Prostate gland (tissue), 2 donors: ENCODE data around the gene PLK1. TPM values are rescaled to one million over a fixed set of nuclear protein-coding genes. Genes with fewer than 3 reads are reported as not detected.

Experiments used
- DNase-seq: peaks from one replicate; pipeline ENCODE4 v3.0.0-alpha.2; 2019; ENCODE audit warnings: low spot score
- H3K27ac ChIP-seq, 2 donors: fragments of 200-600 bp; sonication (generic); 2 replicates each; pipeline ENCODE4 v1.5.1; 2017 to 2019
- H3K27me3 ChIP-seq: fragments of 200-600 bp; sonication (generic); replicated peaks from 2 replicates; pipeline ENCODE4 v1.5.1; 2019; ENCODE audit not compliant: insufficient read depth
- H3K36me3 ChIP-seq, 2 donors: fragments of 200-600 bp; sonication (generic); 1 replicate in 1 of 2; 2 replicates in 1 of 2; pipeline versions ENCODE4 v1.5.1 to v1.8.1; 2017 to 2019
- H3K4me1 ChIP-seq: fragments of 200-600 bp; sonication (generic); replicated peaks from 2 replicates; pipeline ENCODE4 v1.5.1; 2019
- H3K4me3 ChIP-seq, 2 donors: fragments of 200-600 bp; sonication (generic); 2 replicates each; pipeline ENCODE4 v1.5.1; 2017 to 2019
- H3K9me3 ChIP-seq: fragments of 200-600 bp; sonication (generic); 2 replicates; pipeline ENCODE4 v1.5.1; 2017
- POLR2A ChIP-seq: fragments of 450-650 bp; IDR thresholded peaks from one replicate; pipeline ENCODE4 v1.6.1; 2016; ENCODE audit warnings: antibody characterized with exemption, mild to moderate bottlenecking
- POLR2AphosphoS5 ChIP-seq: sonication (generic); formaldehyde crosslinking; IDR thresholded peaks from one replicate; pipeline ENCODE4 v1.6.1; 2017; ENCODE audit warnings: antibody characterized with exemption
- WGBS: methylation state at CpG from one replicate; pipeline ENCODE4 v1.1.5; 2018; 5-methylcytosine and 5-hydroxymethylcytosine counted together
- intact Hi-C: fragments of 100-400 bp; cut with DNase I; formaldehyde crosslinking; loops from one replicate; pipeline ENCODE4 v1.14.2; 2022
- total RNA-seq, 2 donors: library from RNA; depleted of rRNA; stranded (reverse); fragments of >200 nt; gene quantifications; one replicate each; pipeline ENCODE4 v1.1.0, GENCODE V29; 2016
- TF ChIP-seq, protein P1 (sequence below), 4 experiments: fragments of 200-600 bp in 2 of 4; fragments of 450-650 bp in 2 of 4; sonication (generic) in 2 of 4; IDR thresholded peaks; 1 replicate in 3 of 4; 2 replicates in 1 of 4; pipeline ENCODE4 v1.5.1; 2016 to 2019; ENCODE audit warnings: antibody characterized with exemption in 4 of 4, mild to moderate bottlenecking in 2 of 4, moderate library complexity in 2 of 4

Gene PLK1
- total RNA-seq, 2 donors from 2014 or later, result 2.6 to 8.7 TPM

DNA sequence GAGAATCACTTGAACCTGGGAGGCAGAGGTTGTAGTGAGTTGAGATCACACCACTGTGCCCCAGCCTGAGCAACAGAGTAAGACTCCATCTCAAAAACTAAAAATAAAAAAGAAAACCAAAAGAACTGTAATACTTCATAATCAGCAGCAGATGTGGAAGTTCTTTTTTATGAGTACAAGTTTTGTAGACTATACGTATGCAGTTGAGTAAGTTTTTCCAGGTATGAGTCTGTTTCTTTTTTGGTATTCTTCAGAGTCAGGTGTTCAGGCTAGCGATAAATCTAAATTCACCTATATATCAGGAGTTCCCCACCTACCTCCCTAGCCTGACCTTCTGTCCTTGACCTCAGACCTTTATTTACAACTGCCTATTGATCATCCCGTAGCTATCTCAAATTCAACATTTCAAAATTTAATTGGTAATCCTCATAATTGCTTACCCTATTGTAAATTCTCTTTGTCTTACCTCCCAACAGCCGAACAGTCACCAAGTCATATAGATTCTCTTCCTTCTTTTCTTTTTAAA is 26.7 kb upstream of the PLK1 start:
- WGBS, result 93% methylated on average over 4 of the region's 4 CpGs
- no peak for DNase-seq
- Histone ChIP-seq H3K36me3 (no peaks in the 10 kb centered on the region), H3K4me3 (no peak overlapping the region), H3K27me3 (no peaks in the 10 kb centered on the region), H3K9me3 (no peaks in the 10 kb centered on the region), H3K4me1 (no peaks in the 10 kb centered on the region), H3K27ac (no peak overlapping the region)
- TF ChIP-seq, protein P1, sequence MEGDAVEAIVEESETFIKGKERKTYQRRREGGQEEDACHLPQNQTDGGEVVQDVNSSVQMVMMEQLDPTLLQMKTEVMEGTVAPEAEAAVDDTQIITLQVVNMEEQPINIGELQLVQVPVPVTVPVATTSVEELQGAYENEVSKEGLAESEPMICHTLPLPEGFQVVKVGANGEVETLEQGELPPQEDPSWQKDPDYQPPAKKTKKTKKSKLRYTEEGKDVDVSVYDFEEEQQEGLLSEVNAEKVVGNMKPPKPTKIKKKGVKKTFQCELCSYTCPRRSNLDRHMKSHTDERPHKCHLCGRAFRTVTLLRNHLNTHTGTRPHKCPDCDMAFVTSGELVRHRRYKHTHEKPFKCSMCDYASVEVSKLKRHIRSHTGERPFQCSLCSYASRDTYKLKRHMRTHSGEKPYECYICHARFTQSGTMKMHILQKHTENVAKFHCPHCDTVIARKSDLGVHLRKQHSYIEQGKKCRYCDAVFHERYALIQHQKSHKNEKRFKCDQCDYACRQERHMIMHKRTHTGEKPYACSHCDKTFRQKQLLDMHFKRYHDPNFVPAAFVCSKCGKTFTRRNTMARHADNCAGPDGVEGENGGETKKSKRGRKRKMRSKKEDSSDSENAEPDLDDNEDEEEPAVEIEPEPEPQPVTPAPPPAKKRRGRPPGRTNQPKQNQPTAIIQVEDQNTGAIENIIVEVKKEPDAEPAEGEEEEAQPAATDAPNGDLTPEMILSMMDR (IDR thresholded peaks at IDR 0.05), result no peak
- TF ChIP-seq POLR2A (no peak), POLR2AphosphoS5 (no peak)
- intact Hi-C loops, result no loop called here

- WGBS, result 93% methylated on average over 2 of the region's 2 CpGs
- intact Hi-C loops, result no loop called here
- Histone ChIP-seq H3K9me3 (no peaks in the 10 kb centered on the region), H3K4me3 (no peak overlapping the region), H3K27ac (no peak overlapping the region), H3K4me1 (no peaks in the 10 kb centered on the region), H3K36me3 (peaks cover 0 to 2% of the 10 kb centered on the region in 2 donors), H3K27me3 (no peaks in the 10 kb centered on the region)
- DNase-seq, result no peak
- TF ChIP-seq POLR2AphosphoS5 (no peak), POLR2A (no peak)
- TF ChIP-seq, protein P1 (IDR thresholded peaks at IDR 0.05), result no peak
These were observed 14.8 kb upstream of the PLK1 start for GRCh38 chr16:23663918-23664317.

DNA sequence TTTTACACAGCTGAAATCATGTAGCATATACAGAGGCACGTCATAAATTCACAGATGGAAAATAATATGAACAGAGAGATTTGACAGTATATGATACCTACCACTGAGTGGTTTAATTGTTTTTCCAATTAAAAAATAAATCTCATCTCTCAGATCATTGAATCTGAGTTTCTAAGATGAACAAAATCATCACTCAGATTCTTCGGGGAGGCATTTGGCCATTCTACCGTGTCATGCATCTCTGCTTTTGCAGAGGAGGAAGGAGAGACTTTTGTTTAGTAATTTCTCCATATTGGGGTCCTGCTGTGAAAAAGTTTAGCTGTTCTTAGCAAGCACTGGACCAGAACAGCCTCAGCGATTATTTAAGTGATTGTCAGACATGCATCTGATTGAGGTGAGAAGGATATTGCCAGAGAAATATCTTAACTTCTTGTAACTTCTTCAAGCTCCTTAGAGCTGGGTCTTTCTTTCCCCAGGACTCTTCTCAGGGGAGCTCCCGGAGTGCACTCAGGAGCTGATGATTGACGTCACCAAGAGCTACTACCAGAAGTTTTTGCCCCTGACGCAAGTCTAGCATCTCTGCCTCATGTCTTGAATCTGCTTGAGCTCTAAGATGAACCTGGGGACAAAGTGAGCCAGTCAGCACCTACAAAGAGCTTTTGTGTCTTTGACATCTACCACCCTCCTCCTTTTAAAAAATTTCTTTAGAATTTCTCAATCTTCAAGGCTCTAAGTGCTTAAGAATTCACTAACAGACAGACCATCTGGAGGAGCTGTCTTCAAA is 11.9 kb upstream of the PLK1 start:
- H3K36me3 ChIP-seq, result no peaks in the 10 kb centered on the region
- no peak overlapping the region for H3K27ac ChIP-seq
- no peaks in the 10 kb centered on the region for H3K27me3 ChIP-seq
- 94% methylated on average over 7 of the region's 7 CpGs for WGBS
- H3K4me1 ChIP-seq, result no peaks in the 10 kb centered on the region
- no peaks in the 10 kb centered on the region for H3K9me3 ChIP-seq
- DNase-seq, result no peak
- no peak overlapping the region for H3K4me3 ChIP-seq
- intact Hi-C loops, result no loop called here
- TF ChIP-seq, protein P1 (IDR thresholded peaks at IDR 0.05), result no peak
- TF ChIP-seq POLR2AphosphoS5, result no peak
- TF ChIP-seq POLR2A, result no peak

- WGBS, result 87% methylated on average over 6 of the region's 6 CpGs
- intact Hi-C loops, result no loop called here
- Histone ChIP-seq H3K9me3 (no peaks in the 10 kb centered on the region), H3K4me3 (no peak overlapping the region), H3K4me1 (no peaks in the 10 kb centered on the region), H3K36me3 (no peaks in the 10 kb centered on the region), H3K27ac (no peak overlapping the region), H3K27me3 (no peaks in the 10 kb centered on the region)
- TF ChIP-seq, protein P1 (IDR thresholded peaks at IDR 0.05), result no peak
- TF ChIP-seq POLR2A (no peak), POLR2AphosphoS5 (no peak)
- no peak for DNase-seq
These were observed 11.4 kb upstream of the PLK1 start for GRCh38 chr16:23667355-23667659.

DNA sequence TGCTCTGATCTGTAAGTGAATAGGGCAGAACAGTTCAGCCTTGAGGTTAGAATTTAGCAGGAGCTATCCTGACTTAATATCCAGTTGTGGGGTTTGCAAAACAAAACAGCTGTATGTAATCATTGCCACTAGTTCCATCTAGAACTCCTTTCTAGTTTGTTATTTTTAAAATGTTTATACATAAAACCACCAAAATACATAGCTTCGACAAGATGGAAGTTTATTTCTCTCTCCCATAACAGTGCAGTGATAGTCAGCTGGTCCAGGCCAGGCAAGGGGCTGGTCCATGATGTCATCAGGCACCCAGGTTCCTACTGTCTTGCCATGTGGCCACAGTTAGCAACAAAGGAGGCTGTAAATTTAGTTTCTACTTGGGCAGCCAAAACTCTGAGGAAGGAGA is 10.5 kb upstream of the PLK1 start:
- H3K27ac ChIP-seq, result no peak overlapping the region
- H3K4me3 ChIP-seq, result no peak overlapping the region
- 60% methylated on average over 1 of the region's 1 CpG for WGBS
- no peak for DNase-seq
- H3K9me3 ChIP-seq, result no peaks in the 10 kb centered on the region
- H3K27me3 ChIP-seq, result no peaks in the 10 kb centered on the region
- no peaks in the 10 kb centered on the region for H3K36me3 ChIP-seq
- no peaks in the 10 kb centered on the region for H3K4me1 ChIP-seq
- intact Hi-C loops, result no loop called here
- TF ChIP-seq, protein P1 (IDR thresholded peaks at IDR 0.05), result no peak
